Osteocyte (in vitro differentiated cells): ENCODE results near the gene PRR30. TPM values are rescaled to one million over a fixed set of nuclear protein-coding genes. Genes with fewer than 3 reads are reported as not detected.

Source experiments
- DNase-seq: peaks from one replicate; pipeline ENCODE4 v3.0.0; 2021; ENCODE audit warnings: mixed read lengths; ENCODE audit not compliant: unreplicated experiment; ENCODE audit errors: extremely low spot score
- H3K27ac Mint-ChIP-seq: one replicate; pipeline ENCODE4 v1.8.0; 2021; ENCODE audit warnings: mild to moderate bottlenecking, mixed read lengths; ENCODE audit not compliant: unreplicated experiment
- H3K27me3 Mint-ChIP-seq: one replicate; pipeline ENCODE4 v1.8.0; 2021; ENCODE audit warnings: mixed read lengths; ENCODE audit not compliant: unreplicated experiment
- H3K36me3 Mint-ChIP-seq: one replicate; pipeline ENCODE4 v1.8.0; 2021; ENCODE audit warnings: mixed read lengths; ENCODE audit not compliant: unreplicated experiment
- H3K4me1 Mint-ChIP-seq: one replicate; pipeline ENCODE4 v1.8.0; 2021; ENCODE audit warnings: mixed read lengths; ENCODE audit not compliant: unreplicated experiment
- H3K4me3 Mint-ChIP-seq: one replicate; pipeline ENCODE4 v1.8.0; 2021; ENCODE audit warnings: mild to moderate bottlenecking, moderate library complexity, mixed read lengths; ENCODE audit not compliant: unreplicated experiment
- H3K9me3 Mint-ChIP-seq: one replicate; pipeline ENCODE4 v1.8.0; 2021; ENCODE audit warnings: mixed read lengths; ENCODE audit not compliant: unreplicated experiment
- total RNA-seq: library from RNA; stranded (reverse); gene quantifications from 2 replicates; pipeline ENCODE4 v1.2.1, GENCODE V29; 2021
- TF ChIP-seq, protein P1 (sequence below): fragments of 200-600 bp; sonication (generic); IDR thresholded peaks from 2 replicates; pipeline ENCODE4 v1.5.0; 2021; ENCODE audit warnings: antibody characterized with exemption, mild to moderate bottlenecking, moderate library complexity

PRR30 gene
- total RNA-seq, 1 donor from 2014 or later = not detected

DNA sequence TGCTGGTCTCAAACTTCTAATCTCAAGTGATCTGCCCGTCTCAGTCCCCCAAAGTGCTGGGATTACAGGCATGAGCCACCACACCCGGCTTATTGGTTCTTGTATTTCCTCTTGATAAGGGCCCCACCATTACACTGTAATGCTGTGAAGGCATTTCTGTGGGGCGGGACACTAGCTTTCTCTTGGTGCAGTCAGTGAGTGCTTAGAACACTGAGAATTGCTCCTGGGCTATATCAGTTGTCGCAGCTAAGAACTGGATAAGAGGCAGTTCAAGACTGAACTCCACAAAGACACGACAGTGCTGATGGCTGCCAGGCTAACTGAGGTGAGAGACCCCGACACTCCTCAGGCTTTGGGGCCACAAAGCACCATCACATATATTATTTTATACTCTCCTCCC, 50.6 kb downstream of the PRR30 start:
- Mint-ChIP-seq H3K4me1 (peaks cover 16% of the 10 kb centered on the region), H3K27me3 (no peaks in the 10 kb centered on the region), H3K27ac (no peak overlapping the region), H3K4me3 (no peak overlapping the region), H3K9me3 (no peaks in the 10 kb centered on the region), H3K36me3 (no peaks in the 10 kb centered on the region)
- DNase-seq = no peak
- TF ChIP-seq, protein P1, sequence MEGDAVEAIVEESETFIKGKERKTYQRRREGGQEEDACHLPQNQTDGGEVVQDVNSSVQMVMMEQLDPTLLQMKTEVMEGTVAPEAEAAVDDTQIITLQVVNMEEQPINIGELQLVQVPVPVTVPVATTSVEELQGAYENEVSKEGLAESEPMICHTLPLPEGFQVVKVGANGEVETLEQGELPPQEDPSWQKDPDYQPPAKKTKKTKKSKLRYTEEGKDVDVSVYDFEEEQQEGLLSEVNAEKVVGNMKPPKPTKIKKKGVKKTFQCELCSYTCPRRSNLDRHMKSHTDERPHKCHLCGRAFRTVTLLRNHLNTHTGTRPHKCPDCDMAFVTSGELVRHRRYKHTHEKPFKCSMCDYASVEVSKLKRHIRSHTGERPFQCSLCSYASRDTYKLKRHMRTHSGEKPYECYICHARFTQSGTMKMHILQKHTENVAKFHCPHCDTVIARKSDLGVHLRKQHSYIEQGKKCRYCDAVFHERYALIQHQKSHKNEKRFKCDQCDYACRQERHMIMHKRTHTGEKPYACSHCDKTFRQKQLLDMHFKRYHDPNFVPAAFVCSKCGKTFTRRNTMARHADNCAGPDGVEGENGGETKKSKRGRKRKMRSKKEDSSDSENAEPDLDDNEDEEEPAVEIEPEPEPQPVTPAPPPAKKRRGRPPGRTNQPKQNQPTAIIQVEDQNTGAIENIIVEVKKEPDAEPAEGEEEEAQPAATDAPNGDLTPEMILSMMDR = no peak

GRCh38 chr2:27087823-27088410, 51.3 kb downstream of the PRR30 start:
- Mint-ChIP-seq H3K9me3 (no peaks in the 10 kb centered on the region), H3K4me3 (no peak overlapping the region)
- TF ChIP-seq, protein P1 = no peak

More at GRCh38 chr2:27087823-27088410, 51.3 kb downstream of the PRR30 start:
- no peak for DNase-seq
- H3K36me3 Mint-ChIP-seq = peaks cover 1% of the 10 kb centered on the region
- H3K4me1 Mint-ChIP-seq = peaks cover 16% of the 10 kb centered on the region
- H3K27me3 Mint-ChIP-seq = no peaks in the 10 kb centered on the region
- no peak overlapping the region for H3K27ac Mint-ChIP-seq

Other genes starting within 250 kb of the PRR30 start
- 9.4 and 9.5 TPM in 2 replicates for gene MAPRE3, start 168.8 kb downstream of the PRR30 start, total RNA-seq
- 116 and 118 TPM in 2 replicates for gene TMEM214, start 106.4 kb downstream of the PRR30 start, total RNA-seq
- gene AGBL5, start 87.7 kb downstream of the PRR30 start, total RNA-seq = 23.4 and 23.9 TPM in 2 replicates
- gene OST4, start 67.8 kb downstream of the PRR30 start, total RNA-seq = 369 and 380 TPM in 2 replicates
- 206 and 212 TPM in 2 replicates for gene EMILIN1, start 60.8 kb downstream of the PRR30 start, total RNA-seq
- 2.0 and 2.4 TPM in 2 replicates for gene KHK, start 52.6 kb downstream of the PRR30 start, total RNA-seq
- 1.2 and 1.9 TPM in 2 replicates for gene CGREF1, start 20.3 kb downstream of the PRR30 start, total RNA-seq
- 0.48 TPM in 1 of 2 replicates, not detected in the other for gene ABHD1, start 15.6 kb downstream of the PRR30 start, total RNA-seq
- 42.7 and 46.3 TPM in 2 replicates for gene PREB, start 4.8 kb downstream of the PRR30 start, total RNA-seq
- not detected in 2 replicates for gene TCF23, start 9.6 kb upstream of the PRR30 start, total RNA-seq
- 117 and 125 TPM in 2 replicates for gene ATRAID, start 72.6 kb upstream of the PRR30 start, total RNA-seq
- 33.2 and 33.3 TPM in 2 replicates for gene SLC5A6, start 72.9 kb upstream of the PRR30 start, total RNA-seq
- 72.6 and 76.9 TPM in 2 replicates for gene CAD, start 78.0 kb upstream of the PRR30 start, total RNA-seq
- not detected in 2 replicates for gene SLC30A3, start 123.6 kb upstream of the PRR30 start, total RNA-seq
- not detected in 2 replicates for gene DNAJC5G, start 136.0 kb upstream of the PRR30 start, total RNA-seq
- not detected in 2 replicates for gene TRIM54, start 143.0 kb upstream of the PRR30 start, total RNA-seq
- 2.6 and 4.1 TPM in 2 replicates for gene UCN, start 169.0 kb upstream of the PRR30 start, total RNA-seq
- gene MPV17, start 183.7 kb upstream of the PRR30 start, total RNA-seq = 76.0 and 85.5 TPM in 2 replicates
- 57.4 and 59.4 TPM in 2 replicates for gene GTF3C2, start 217.4 kb upstream of the PRR30 start, total RNA-seq
- gene EIF2B4, start 230.9 kb upstream of the PRR30 start, total RNA-seq = 50.0 and 50.4 TPM in 2 replicates
- gene SNX17, start 231.2 kb upstream of the PRR30 start, total RNA-seq = 124 and 134 TPM in 2 replicates
- gene ZNF513, start 241.3 kb upstream of the PRR30 start, total RNA-seq = 15.7 and 19.1 TPM in 2 replicates